Stimulated activated CD4-positive, alpha-beta T cell treated with anti-CD3 and anti-CD28 coated beads, Interleukin-12 subunit alpha, Interleukin-12 subunit beta, amount 100 ng/mL, for 48 hours (primary cell): ENCODE measurements around the gene SHROOM1.
"Not testable (repeated sequence)": the region's sequence is repeated elsewhere in the genome, so short reads cannot be mapped to it uniquely, and the experiment has no call there.

Experiments
- DNase-seq, 3 donors: peaks; one replicate each; pipeline ENCODE4 v3.0.0-alpha.2; 2020; ENCODE audit warnings: low read depth in 2 of 3, low spot score in 1 of 3

The SHROOM1 gene

GRCh38 chr5:132808448-132808847 is 22.0 kb downstream of the SHROOM1 start:
- DNase-seq: no peak

- no peak for DNase-seq
Observed at GRCh38 chr5:132807163-132807838, 23.1 kb downstream of the SHROOM1 start.

GRCh38 chr5:132806804-132807162 is 23.7 kb downstream of the SHROOM1 start:
- DNase-seq: not testable (repeated sequence)

- DNase-seq: not testable (repeated sequence)
Observed at GRCh38 chr5:132805872-132806271, 24.6 kb downstream of the SHROOM1 start.

- DNase-seq: not testable (repeated sequence)
Observed at GRCh38 chr5:132804219-132804618, 26.2 kb downstream of the SHROOM1 start.

- not testable (repeated sequence) for DNase-seq
Observed at GRCh38 chr5:132802685-132803066, 27.8 kb downstream of the SHROOM1 start.

- DNase-seq: no peak
Observed at GRCh38 chr5:132802044-132802684, 28.3 kb downstream of the SHROOM1 start.

GRCh38 chr5:132800545-132800944 is 29.9 kb downstream of the SHROOM1 start:
- DNase-seq: no peak

GRCh38 chr5:132799392-132799791 is 31.1 kb downstream of the SHROOM1 start:
- no peak for DNase-seq

- no peak for DNase-seq
Observed at GRCh38 chr5:132797651-132798050, 32.8 kb downstream of the SHROOM1 start.

- DNase-seq: no peak
Observed at GRCh38 chr5:132791026-132791425, 39.4 kb downstream of the SHROOM1 start.

- DNase-seq: no peak
Observed at GRCh38 chr5:132790201-132790865, 40.1 kb downstream of the SHROOM1 start.

- no peak for DNase-seq
Observed at GRCh38 chr5:132788990-132789886, 41.2 kb downstream of the SHROOM1 start.

- no peak for DNase-seq
Observed at GRCh38 chr5:132788508-132788907, 41.9 kb downstream of the SHROOM1 start.

GRCh38 chr5:132787076-132787475 is 43.4 kb downstream of the SHROOM1 start:
- no peak for DNase-seq

- no peak for DNase-seq
Observed at GRCh38 chr5:132785864-132786263, 44.6 kb downstream of the SHROOM1 start.

- no peak for DNase-seq
Observed at GRCh38 chr5:132785365-132785764, 45.1 kb downstream of the SHROOM1 start.

GRCh38 chr5:132782101-132782500 is 48.3 kb downstream of the SHROOM1 start:
- DNase-seq: no peak

- DNase-seq: no peak
Observed at GRCh38 chr5:132781029-132781428, 49.4 kb downstream of the SHROOM1 start.

GRCh38 chr5:132780577-132780976 is 49.9 kb downstream of the SHROOM1 start:
- DNase-seq: no peak

GRCh38 chr5:132779961-132780360 is 50.5 kb downstream of the SHROOM1 start:
- DNase-seq: no peak
